ENCODE data around the gene BDH1.

BDH1 gene

DNA sequence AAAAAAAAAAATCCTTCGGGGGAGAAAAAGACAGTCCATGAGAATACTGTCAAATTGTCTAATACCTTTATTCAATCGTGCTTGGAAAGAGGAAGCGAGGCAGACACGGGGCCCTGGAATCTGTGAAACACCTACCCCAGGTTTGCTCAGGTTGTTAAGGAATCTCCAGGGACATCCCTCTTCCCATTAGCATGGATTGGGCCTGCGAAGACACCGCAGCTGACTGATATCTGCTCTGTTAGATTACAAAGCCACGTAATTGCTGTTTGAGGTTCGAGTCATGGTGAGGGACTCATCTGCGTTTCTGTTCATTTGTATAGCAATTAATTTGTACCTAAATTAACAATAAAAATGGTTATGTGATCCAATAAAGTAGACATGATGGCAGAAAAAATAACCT, 91.0 kb downstream of the BDH1 start:
- DNase-seq (ENCODE audit: low read depth): no peak
- TF ChIP-seq, protein P1, sequence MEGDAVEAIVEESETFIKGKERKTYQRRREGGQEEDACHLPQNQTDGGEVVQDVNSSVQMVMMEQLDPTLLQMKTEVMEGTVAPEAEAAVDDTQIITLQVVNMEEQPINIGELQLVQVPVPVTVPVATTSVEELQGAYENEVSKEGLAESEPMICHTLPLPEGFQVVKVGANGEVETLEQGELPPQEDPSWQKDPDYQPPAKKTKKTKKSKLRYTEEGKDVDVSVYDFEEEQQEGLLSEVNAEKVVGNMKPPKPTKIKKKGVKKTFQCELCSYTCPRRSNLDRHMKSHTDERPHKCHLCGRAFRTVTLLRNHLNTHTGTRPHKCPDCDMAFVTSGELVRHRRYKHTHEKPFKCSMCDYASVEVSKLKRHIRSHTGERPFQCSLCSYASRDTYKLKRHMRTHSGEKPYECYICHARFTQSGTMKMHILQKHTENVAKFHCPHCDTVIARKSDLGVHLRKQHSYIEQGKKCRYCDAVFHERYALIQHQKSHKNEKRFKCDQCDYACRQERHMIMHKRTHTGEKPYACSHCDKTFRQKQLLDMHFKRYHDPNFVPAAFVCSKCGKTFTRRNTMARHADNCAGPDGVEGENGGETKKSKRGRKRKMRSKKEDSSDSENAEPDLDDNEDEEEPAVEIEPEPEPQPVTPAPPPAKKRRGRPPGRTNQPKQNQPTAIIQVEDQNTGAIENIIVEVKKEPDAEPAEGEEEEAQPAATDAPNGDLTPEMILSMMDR (IDR thresholded peaks at IDR 0.05; ENCODE audit: low read length, missing control alignments): no peak

DNA sequence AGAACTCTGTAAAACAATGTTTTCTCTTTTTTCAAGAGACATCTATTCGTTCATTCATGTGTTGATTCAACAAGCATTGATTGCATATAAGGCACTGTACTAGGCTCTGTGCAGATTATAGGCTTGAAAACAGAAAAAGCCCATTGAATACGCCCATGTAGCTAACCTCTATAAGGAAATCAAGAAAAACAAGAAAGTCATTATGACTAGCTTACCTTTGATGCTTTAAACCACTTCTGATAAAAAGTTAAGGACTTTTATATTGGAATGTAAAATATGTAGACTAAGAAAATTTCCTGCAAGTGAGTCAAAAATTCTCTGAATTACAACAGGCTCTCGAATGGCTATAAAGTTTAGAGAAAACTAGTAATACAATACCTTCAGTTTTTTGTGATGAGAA, 92.5 kb downstream of the BDH1 start:
- TF ChIP-seq, protein P1 (IDR thresholded peaks at IDR 0.05; ENCODE audit: low read length, missing control alignments): no peak
- peak; percentile 31 for DNase-seq (ENCODE audit: low read depth)
- no peak overlapping the region for H3K4me3 ChIP-seq (replicated peaks; ENCODE audit: low read depth, low read length)

More for the DNA sequence above, 91.0 kb downstream of the BDH1 start:
- no peak overlapping the region for H3K4me3 ChIP-seq (replicated peaks; ENCODE audit: low read depth, low read length)

DNA sequence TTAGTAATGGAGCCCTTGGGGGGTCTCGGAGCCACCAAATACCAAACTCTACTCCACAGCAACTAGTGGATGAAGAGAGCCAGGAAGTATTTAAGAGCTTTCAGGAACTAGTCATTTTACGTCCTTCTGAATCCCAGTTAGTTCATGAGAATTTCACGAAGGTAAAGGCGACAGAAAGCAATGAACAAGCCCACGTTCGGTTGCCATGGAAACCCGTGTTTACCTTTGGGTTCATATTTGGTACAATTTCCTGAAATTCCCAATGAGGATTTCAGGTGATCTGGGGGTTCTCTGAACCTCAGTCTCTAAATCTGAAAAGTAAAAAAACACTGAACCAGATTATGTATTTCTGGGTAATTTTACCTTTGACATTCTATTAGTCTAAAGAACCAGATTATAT, 93.0 kb downstream of the BDH1 start:
- no peak overlapping the region for H3K4me3 ChIP-seq (replicated peaks; ENCODE audit: low read depth, low read length)
- TF ChIP-seq, protein P1 (IDR thresholded peaks at IDR 0.05; ENCODE audit: low read length, missing control alignments): no peak
- DNase-seq (ENCODE audit: low read depth): no peak

DNA sequence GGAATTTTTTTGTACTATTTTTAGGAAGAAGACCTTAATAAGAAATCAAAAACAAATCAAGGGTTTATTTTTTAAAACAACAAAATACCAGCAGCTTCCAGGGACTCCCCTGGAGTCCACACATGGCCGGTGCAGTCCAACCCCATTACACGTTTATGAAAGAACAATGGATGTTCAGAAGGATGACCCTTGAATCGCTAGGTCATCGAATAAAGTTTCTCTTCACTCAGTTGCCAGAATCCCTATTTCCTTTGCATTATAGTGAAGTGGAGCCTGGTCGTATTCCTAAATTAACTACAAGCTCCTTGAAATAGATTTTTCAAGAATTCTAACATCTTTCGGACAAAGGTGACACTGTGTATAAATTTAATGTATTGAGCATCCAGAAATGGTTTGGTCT, 95.1 kb downstream of the BDH1 start:
- TF ChIP-seq, protein P1 (IDR thresholded peaks at IDR 0.05; ENCODE audit: low read length, missing control alignments): no peak
- no peak overlapping the region for H3K4me3 ChIP-seq (replicated peaks; ENCODE audit: low read depth, low read length)
- DNase-seq (ENCODE audit: low read depth): no peak

DNA sequence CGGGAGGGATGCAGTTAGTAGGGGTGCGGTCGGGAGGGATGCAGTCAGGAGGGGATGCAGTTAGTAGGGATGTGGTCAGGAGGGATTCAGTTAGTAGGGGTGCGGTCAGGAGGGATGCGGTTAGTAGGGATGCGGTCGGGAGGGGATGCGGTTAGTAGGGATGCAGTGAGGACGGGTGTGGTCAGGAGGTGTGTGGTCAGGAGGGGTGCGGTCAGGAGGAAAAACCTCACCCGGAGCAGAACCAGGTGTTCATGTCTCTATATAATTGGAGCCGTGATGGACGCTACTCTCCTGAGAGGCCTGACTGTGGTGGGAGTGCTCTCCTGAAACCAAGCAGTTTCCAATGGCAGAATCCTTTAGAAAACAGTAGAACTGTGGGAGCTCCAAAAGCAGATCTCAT, 95.8 kb downstream of the BDH1 start:
- TF ChIP-seq, protein P1 (IDR thresholded peaks at IDR 0.05; ENCODE audit: low read length, missing control alignments): no peak
- H3K4me3 ChIP-seq (replicated peaks; ENCODE audit: low read depth, low read length): no peak overlapping the region
- DNase-seq (ENCODE audit: low read depth): no peak
